GM10248 (cell line): ENCODE data around the gene FOXP3.

Experiments used
- CTCF ChIA-PET: fragments of 300-600 bp; sonication (Branson Sonifier 250); formaldehyde crosslinking; extraction: SDS; loops from one replicate; lab custom pipeline; 2021; ENCODE audit warnings: antibody characterized with exemption; lab: Yijun Ruan, JAX
- POLR2A ChIA-PET: fragments of 350-650 bp; sonication (Branson Sonifier 250); formaldehyde crosslinking; extraction: SDS; loops from one replicate; lab custom pipeline; 2020; ENCODE audit warnings: antibody characterized with exemption; lab: Yijun Ruan, JAX
- DNase-seq: peaks from one replicate; pipeline ENCODE4 v3.0.0; 2012; ENCODE audit errors: extremely low spot score
- TF ChIP-seq, protein P1 (sequence below): IDR thresholded peaks from 2 replicates; pipeline ENCODE4 v1.5.1; 2012; ENCODE audit warnings: mild to moderate bottlenecking, low read depth; ENCODE audit errors: extremely low read depth, missing control alignments, control extremely low read depth

FOXP3 gene

GRCh38 chrX:49214996-49215526 is 49.4 kb downstream of the FOXP3 start:
- ChIA-PET POLR2A (no interaction called here), CTCF (no interaction called here)
- DNase-seq, result no peak
- TF ChIP-seq, protein P1, sequence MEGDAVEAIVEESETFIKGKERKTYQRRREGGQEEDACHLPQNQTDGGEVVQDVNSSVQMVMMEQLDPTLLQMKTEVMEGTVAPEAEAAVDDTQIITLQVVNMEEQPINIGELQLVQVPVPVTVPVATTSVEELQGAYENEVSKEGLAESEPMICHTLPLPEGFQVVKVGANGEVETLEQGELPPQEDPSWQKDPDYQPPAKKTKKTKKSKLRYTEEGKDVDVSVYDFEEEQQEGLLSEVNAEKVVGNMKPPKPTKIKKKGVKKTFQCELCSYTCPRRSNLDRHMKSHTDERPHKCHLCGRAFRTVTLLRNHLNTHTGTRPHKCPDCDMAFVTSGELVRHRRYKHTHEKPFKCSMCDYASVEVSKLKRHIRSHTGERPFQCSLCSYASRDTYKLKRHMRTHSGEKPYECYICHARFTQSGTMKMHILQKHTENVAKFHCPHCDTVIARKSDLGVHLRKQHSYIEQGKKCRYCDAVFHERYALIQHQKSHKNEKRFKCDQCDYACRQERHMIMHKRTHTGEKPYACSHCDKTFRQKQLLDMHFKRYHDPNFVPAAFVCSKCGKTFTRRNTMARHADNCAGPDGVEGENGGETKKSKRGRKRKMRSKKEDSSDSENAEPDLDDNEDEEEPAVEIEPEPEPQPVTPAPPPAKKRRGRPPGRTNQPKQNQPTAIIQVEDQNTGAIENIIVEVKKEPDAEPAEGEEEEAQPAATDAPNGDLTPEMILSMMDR, result no peak

- TF ChIP-seq, protein P1, result no peak
- CTCF ChIA-PET, result no interaction called here
- POLR2A ChIA-PET, result no interaction called here
- no peak for DNase-seq
These were observed 50.1 kb downstream of the FOXP3 start for GRCh38 chrX:49214416-49214815.

DNA sequence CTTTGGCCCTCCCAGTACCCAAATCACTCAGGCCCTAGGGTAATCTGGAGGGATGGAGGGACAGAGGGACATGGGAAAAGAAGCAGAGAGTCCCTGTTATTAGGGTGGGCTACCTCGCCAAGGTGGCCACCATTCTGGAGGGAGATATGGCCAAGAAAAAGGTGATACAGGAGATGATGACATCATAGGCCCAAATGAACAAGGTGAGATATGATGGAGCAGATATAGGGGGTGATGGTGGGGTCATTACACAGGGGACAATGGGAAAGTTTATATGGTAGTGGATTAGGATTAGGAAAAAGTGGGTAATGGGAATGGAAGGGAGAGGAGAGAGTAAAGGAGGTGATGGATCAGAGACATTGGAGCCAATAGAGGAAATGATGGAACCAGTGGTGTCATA is 51.6 kb downstream of the FOXP3 start:
- DNase-seq, result no peak
- ChIA-PET CTCF (no interaction called here), POLR2A (no interaction called here)
- TF ChIP-seq, protein P1, result no peak

DNA sequence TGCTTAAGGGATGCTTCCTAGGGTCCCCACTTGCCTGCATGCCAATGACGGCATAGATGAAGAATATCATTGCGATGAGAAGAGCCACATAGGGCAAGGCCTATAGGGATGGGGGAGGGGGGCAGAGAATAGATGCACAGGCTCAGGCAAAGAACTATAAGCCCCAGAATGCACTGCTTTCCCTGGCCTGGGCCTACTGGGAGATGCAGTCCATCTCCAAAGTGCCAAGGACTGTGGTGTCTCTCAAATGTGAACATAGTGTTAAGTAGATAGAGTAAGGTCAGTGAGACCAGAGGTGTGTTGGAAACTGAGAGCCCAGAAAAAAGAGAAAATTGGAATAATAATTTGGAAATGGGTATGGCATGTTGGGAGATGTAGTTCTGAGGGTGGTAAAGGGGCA is 52.3 kb downstream of the FOXP3 start:
- ChIA-PET POLR2A (no interaction called here), CTCF (no interaction called here)
- TF ChIP-seq, protein P1, result no peak

DNA sequence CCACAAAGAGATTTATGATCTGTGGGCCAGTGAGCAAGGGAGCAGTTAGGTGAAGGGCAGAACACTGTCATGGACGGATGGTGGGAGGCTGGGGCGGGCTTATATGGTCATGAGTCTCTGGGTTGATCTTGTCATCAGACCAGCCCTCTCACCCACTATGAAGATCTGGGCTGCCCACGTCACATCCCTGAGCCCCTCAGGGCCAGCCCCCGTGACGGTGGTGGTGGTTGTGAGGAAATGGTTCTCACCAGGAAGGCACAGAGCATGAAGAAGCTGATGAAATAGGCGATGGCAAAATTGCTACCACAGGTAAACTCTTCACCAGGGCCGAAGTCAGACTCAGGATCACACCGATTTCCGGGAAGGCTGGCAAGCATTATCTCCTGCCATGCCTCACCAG is 53.4 kb downstream of the FOXP3 start:
- ChIA-PET CTCF (no interaction called here), POLR2A (no interaction called here)
- no peak for DNase-seq
- TF ChIP-seq, protein P1, result no peak

More for the DNA sequence above, 52.3 kb downstream of the FOXP3 start:
- no peak for DNase-seq

DNA sequence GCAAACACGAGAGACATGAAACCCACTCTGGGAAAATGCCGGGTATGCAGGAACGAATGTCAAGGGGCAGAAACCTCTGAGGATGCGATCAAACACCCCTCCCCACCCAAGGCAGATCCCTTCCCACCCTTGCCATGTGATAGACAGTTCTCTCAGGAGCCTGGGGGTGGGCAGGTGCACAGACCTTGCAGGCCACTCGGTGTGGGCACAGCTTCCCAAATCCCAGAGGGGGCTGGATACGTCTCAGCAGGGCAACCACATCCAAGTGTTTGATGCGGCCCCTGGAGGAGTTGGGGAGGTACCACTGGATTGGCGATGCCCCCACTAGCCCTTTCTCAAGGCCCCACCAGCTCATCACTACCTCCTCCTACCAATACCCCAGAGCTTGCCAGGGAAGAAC is 54.1 kb downstream of the FOXP3 start:
- ChIA-PET CTCF (interaction anchor here (1.2 kb wide), 1 partner anchor 18 kb away, joined by 4 read pairs; no protein-coding TSS in a partner anchor), POLR2A (no interaction called here)
- TF ChIP-seq, protein P1, result no peak
- DNase-seq, result no peak
